CD4-positive, alpha-beta T cell treated with Interleukin-4 for 4 hours (primary cell): ENCODE measurements around the gene ADGRB3.
"Not testable (repeated sequence)": the region's sequence is repeated elsewhere in the genome, so short reads cannot be mapped to it uniquely, and the experiment has no call there.

ENCODE experiments used
- DNase-seq: peaks from one replicate; pipeline ENCODE4 v3.0.0-alpha.2; 2020

ADGRB3 gene

GRCh38 chr6:69370763-69371162 lies 735.7 kb downstream of the ADGRB3 start:
- DNase-seq = no peak

GRCh38 chr6:69378326-69378725 lies 743.2 kb downstream of the ADGRB3 start:
- DNase-seq = no peak

GRCh38 chr6:69379518-69379917 lies 744.4 kb downstream of the ADGRB3 start:
- no peak for DNase-seq

GRCh38 chr6:69383627-69384026 lies 748.5 kb downstream of the ADGRB3 start:
- no peak for DNase-seq

GRCh38 chr6:69386426-69386825 lies 751.3 kb downstream of the ADGRB3 start:
- DNase-seq = no peak

GRCh38 chr6:69390125-69390524 lies 755.0 kb downstream of the ADGRB3 start:
- DNase-seq = no peak

- no peak for DNase-seq
Observed at GRCh38 chr6:69391106-69391505, 756.0 kb downstream of the ADGRB3 start.

- no peak for DNase-seq
Observed at GRCh38 chr6:69392745-69393144, 757.7 kb downstream of the ADGRB3 start.

GRCh38 chr6:69398311-69398710 lies 763.2 kb downstream of the ADGRB3 start:
- DNase-seq = no peak

GRCh38 chr6:69398729-69399128 lies 763.6 kb downstream of the ADGRB3 start:
- no peak for DNase-seq

GRCh38 chr6:69408886-69409285 lies 773.8 kb downstream of the ADGRB3 start:
- no peak for DNase-seq

- no peak for DNase-seq
Observed at GRCh38 chr6:69416776-69417175, 781.7 kb downstream of the ADGRB3 start.

- no peak for DNase-seq
Observed at GRCh38 chr6:69421269-69421668, 786.2 kb downstream of the ADGRB3 start.

GRCh38 chr6:69422020-69422419 lies 786.9 kb downstream of the ADGRB3 start:
- no peak for DNase-seq

- DNase-seq = no peak
Observed at GRCh38 chr6:69422475-69422874, 787.4 kb downstream of the ADGRB3 start.

GRCh38 chr6:69423785-69424184 lies 788.7 kb downstream of the ADGRB3 start:
- no peak for DNase-seq

GRCh38 chr6:69424581-69424980 lies 789.5 kb downstream of the ADGRB3 start:
- no peak for DNase-seq

GRCh38 chr6:69427882-69428281 lies 792.8 kb downstream of the ADGRB3 start:
- DNase-seq = no peak

GRCh38 chr6:69432168-69432567 lies 797.1 kb downstream of the ADGRB3 start:
- DNase-seq = not testable (repeated sequence)

GRCh38 chr6:69433116-69433515 lies 798.0 kb downstream of the ADGRB3 start:
- DNase-seq = not testable (repeated sequence)

GRCh38 chr6:69438113-69438512 lies 803.0 kb downstream of the ADGRB3 start:
- DNase-seq = no peak
